ENCODE results near the gene CLMN.

GRCh38 chr14:95317817-95318343 lies 1.8 kb downstream of the CLMN start:
- TF ChIP-seq CTCF (IDR thresholded peaks at IDR 0.05) (no peak), POLR2A (IDR thresholded peaks at IDR 0.05) (no peak)
